Measurements from ENCODE around the gene TMEM233. TPM values are rescaled to one million over a fixed set of nuclear protein-coding genes. Genes with fewer than 3 reads are reported as not detected.

The TMEM233 gene
- total and polyA plus RNA-seq, 2 experiments from 2014 or later: 0.24 to 0.71 TPM

- no peak overlapping the region for H2AFZ ChIP-seq
- Mint-ChIP-seq H3K9me3 (no peaks in the 10 kb centered on the region), H3K36me3 (ENCODE audit: low read depth) (peaks cover 99% of the 10 kb centered on the region), H3K27ac (no peak overlapping the region), H3K4me3 (no peak overlapping the region), H3K4me1 (peaks cover 7% of the 10 kb centered on the region), H3K27me3 (ENCODE audit: insufficient read depth, low read depth, poor library complexity) (peaks cover 2% of the 10 kb centered on the region)
- H4K20me1 ChIP-seq (replicated peaks; ENCODE audit: insufficient read depth): peaks cover 28% of the 10 kb centered on the region; the same call in 1 of the 2 replicates
- H3K79me2 ChIP-seq (replicated peaks; ENCODE audit: insufficient read depth): 0 out of 2 replicates have a peak, but pooled peaks cover 4% of the 10 kb centered on the region
- H3K27ac ChIP-seq (ENCODE audit: low read depth): no peak overlapping the region
- H3K4me3 ChIP-seq: no peak overlapping the region
- 0 out of 2 replicates have a peak, but pooled peaks cover 4% of the 10 kb centered on the region for H3F3A ChIP-seq (replicated peaks; ENCODE audit: low read depth)
- TF ChIP-seq EZH2 (IDR thresholded peaks at IDR 0.05; ENCODE audit: low read depth, unreplicated experiment): no peak
- TF ChIP-seq, protein P1, sequence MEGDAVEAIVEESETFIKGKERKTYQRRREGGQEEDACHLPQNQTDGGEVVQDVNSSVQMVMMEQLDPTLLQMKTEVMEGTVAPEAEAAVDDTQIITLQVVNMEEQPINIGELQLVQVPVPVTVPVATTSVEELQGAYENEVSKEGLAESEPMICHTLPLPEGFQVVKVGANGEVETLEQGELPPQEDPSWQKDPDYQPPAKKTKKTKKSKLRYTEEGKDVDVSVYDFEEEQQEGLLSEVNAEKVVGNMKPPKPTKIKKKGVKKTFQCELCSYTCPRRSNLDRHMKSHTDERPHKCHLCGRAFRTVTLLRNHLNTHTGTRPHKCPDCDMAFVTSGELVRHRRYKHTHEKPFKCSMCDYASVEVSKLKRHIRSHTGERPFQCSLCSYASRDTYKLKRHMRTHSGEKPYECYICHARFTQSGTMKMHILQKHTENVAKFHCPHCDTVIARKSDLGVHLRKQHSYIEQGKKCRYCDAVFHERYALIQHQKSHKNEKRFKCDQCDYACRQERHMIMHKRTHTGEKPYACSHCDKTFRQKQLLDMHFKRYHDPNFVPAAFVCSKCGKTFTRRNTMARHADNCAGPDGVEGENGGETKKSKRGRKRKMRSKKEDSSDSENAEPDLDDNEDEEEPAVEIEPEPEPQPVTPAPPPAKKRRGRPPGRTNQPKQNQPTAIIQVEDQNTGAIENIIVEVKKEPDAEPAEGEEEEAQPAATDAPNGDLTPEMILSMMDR (conservative IDR thresholded peaks at IDR 0.05; ENCODE audit: low read depth in 2 of 2): peak in 1 of 2 experiments; percentile 28; a peak in 1 of 4 replicates
- ATAC-seq (no peak), DNase-seq (ENCODE audit: low spot score) (no peak)
- no peak overlapping the region for H3K4me2 ChIP-seq
- no peaks in the 10 kb centered on the region for H3K9me2 ChIP-seq (ENCODE audit: insufficient read depth)
- no peaks in the 10 kb centered on the region for H3K27me3 ChIP-seq (ENCODE audit: insufficient read depth)
- H3K36me3 ChIP-seq (ENCODE audit: insufficient read depth): peaks cover 66% of the 10 kb centered on the region
- H3K4me1 ChIP-seq (ENCODE audit: insufficient read depth): no peaks in the 10 kb centered on the region
Observed at GRCh38 chr12:119676573-119676972, 83.0 kb downstream of the TMEM233 start.

DNA sequence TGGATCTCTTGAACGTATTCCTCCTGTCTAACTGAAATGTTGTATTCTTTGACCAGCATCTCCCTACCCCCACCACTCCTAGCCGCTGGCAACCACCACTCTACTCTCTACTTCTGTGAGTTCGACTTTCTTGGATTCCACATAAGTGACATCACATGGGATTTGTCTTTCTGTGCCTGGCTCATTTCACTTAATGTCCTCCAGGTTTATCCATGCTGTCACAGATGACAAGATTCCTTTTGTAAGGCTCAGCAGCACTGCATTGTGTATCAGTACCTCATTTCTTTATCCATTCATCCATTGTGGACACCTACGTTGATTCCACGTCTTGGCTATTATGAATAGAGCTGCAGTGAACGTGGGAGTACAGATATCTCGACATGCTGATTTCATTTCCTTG, 84.9 kb downstream of the TMEM233 start:
- Mint-ChIP-seq H3K27me3 (ENCODE audit: insufficient read depth, low read depth, poor library complexity) (peaks cover 2% of the 10 kb centered on the region), H3K4me3 (no peak overlapping the region), H3K27ac (no peak overlapping the region), H3K9me3 (no peaks in the 10 kb centered on the region), H3K4me1 (peaks cover 11% of the 10 kb centered on the region), H3K36me3 (ENCODE audit: low read depth) (peaks cover 85% of the 10 kb centered on the region)
- Histone ChIP-seq H3F3A (replicated peaks; ENCODE audit: low read depth) (0 out of 2 replicates have a peak, but pooled peaks cover 4% of the 10 kb centered on the region), H4K20me1 (replicated peaks; ENCODE audit: insufficient read depth) (peaks cover 17% of the 10 kb centered on the region; the same call in 1 of the 2 replicates), H3K4me3 (no peak overlapping the region), H2AFZ (no peak overlapping the region), H3K36me3 (ENCODE audit: insufficient read depth) (peaks cover 47% of the 10 kb centered on the region), H3K27ac (ENCODE audit: low read depth) (no peak overlapping the region), H3K27me3 (ENCODE audit: insufficient read depth) (no peaks in the 10 kb centered on the region), H3K79me2 (replicated peaks; ENCODE audit: insufficient read depth) (no peaks in the 10 kb centered on the region), H3K4me1 (ENCODE audit: insufficient read depth) (no peaks in the 10 kb centered on the region), H3K4me2 (no peak overlapping the region), H3K9me2 (ENCODE audit: insufficient read depth) (0 out of 2 replicates have a peak, but pooled peaks cover 4% of the 10 kb centered on the region)
- DNase-seq (ENCODE audit: low spot score): no peak
- ATAC-seq: no peak
- no peak for TF ChIP-seq JUNB (IDR thresholded peaks at IDR 0.05; ENCODE audit: unreplicated experiment)
- TF ChIP-seq, protein P2, sequence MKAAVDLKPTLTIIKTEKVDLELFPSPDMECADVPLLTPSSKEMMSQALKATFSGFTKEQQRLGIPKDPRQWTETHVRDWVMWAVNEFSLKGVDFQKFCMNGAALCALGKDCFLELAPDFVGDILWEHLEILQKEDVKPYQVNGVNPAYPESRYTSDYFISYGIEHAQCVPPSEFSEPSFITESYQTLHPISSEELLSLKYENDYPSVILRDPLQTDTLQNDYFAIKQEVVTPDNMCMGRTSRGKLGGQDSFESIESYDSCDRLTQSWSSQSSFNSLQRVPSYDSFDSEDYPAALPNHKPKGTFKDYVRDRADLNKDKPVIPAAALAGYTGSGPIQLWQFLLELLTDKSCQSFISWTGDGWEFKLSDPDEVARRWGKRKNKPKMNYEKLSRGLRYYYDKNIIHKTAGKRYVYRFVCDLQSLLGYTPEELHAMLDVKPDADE (IDR thresholded peaks at IDR 0.05): no peak
- TF ChIP-seq NANOG (IDR thresholded peaks at IDR 0.05; ENCODE audit: borderline replicate concordance): no peak
- no peak for TF ChIP-seq POLR2AphosphoS5 (IDR thresholded peaks at IDR 0.05; ENCODE audit: low read depth)
- TF ChIP-seq, protein P3, sequence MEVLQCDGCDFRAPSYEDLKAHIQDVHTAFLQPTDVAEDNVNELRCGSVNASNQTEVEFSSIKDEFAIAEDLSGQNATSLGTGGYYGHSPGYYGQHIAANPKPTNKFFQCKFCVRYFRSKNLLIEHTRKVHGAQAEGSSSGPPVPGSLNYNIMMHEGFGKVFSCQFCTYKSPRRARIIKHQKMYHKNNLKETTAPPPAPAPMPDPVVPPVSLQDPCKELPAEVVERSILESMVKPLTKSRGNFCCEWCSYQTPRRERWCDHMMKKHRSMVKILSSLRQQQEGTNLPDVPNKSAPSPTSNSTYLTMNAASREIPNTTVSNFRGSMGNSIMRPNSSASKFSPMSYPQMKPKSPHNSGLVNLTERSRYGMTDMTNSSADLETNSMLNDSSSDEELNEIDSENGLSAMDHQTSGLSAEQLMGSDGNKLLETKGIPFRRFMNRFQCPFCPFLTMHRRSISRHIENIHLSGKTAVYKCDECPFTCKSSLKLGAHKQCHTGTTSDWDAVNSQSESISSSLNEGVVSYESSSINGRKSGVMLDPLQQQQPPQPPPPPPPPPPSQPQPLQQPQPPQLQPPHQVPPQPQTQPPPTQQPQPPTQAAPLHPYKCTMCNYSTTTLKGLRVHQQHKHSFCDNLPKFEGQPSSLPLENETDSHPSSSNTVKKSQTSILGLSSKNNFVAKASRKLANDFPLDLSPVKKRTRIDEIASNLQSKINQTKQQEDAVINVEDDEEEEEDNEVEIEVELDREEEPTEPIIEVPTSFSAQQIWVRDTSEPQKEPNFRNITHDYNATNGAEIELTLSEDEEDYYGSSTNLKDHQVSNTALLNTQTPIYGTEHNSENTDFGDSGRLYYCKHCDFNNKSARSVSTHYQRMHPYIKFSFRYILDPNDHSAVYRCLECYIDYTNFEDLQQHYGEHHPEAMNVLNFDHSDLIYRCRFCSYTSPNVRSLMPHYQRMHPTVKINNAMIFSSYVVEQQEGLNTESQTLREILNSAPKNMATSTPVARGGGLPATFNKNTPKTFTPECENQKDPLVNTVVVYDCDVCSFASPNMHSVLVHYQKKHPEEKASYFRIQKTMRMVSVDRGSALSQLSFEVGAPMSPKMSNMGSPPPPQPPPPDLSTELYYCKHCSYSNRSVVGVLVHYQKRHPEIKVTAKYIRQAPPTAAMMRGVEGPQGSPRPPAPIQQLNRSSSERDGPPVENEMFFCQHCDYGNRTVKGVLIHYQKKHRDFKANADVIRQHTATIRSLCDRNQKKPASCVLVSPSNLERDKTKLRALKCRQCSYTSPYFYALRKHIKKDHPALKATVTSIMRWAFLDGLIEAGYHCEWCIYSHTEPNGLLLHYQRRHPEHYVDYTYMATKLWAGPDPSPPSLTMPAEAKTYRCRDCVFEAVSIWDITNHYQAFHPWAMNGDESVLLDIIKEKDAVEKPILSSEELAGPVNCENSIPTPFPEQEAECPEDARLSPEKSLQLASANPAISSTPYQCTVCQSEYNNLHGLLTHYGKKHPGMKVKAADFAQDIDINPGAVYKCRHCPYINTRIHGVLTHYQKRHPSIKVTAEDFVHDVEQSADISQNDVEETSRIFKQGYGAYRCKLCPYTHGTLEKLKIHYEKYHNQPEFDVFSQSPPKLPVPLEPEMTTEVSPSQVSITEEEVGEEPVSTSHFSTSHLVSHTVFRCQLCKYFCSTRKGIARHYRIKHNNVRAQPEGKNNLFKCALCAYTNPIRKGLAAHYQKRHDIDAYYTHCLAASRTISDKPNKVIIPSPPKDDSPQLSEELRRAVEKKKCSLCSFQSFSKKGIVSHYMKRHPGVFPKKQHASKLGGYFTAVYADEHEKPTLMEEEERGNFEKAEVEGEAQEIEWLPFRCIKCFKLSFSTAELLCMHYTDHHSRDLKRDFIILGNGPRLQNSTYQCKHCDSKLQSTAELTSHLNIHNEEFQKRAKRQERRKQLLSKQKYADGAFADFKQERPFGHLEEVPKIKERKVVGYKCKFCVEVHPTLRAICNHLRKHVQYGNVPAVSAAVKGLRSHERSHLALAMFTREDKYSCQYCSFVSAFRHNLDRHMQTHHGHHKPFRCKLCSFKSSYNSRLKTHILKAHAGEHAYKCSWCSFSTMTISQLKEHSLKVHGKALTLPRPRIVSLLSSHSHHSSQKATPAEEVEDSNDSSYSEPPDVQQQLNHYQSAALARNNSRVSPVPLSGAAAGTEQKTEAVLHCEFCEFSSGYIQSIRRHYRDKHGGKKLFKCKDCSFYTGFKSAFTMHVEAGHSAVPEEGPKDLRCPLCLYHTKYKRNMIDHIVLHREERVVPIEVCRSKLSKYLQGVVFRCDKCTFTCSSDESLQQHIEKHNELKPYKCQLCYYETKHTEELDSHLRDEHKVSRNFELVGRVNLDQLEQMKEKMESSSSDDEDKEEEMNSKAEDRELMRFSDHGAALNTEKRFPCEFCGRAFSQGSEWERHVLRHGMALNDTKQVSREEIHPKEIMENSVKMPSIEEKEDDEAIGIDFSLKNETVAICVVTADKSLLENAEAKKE (CRISPR knock-in tag; IDR thresholded peaks at IDR 0.05): no peak
- TF ChIP-seq, protein P4, sequence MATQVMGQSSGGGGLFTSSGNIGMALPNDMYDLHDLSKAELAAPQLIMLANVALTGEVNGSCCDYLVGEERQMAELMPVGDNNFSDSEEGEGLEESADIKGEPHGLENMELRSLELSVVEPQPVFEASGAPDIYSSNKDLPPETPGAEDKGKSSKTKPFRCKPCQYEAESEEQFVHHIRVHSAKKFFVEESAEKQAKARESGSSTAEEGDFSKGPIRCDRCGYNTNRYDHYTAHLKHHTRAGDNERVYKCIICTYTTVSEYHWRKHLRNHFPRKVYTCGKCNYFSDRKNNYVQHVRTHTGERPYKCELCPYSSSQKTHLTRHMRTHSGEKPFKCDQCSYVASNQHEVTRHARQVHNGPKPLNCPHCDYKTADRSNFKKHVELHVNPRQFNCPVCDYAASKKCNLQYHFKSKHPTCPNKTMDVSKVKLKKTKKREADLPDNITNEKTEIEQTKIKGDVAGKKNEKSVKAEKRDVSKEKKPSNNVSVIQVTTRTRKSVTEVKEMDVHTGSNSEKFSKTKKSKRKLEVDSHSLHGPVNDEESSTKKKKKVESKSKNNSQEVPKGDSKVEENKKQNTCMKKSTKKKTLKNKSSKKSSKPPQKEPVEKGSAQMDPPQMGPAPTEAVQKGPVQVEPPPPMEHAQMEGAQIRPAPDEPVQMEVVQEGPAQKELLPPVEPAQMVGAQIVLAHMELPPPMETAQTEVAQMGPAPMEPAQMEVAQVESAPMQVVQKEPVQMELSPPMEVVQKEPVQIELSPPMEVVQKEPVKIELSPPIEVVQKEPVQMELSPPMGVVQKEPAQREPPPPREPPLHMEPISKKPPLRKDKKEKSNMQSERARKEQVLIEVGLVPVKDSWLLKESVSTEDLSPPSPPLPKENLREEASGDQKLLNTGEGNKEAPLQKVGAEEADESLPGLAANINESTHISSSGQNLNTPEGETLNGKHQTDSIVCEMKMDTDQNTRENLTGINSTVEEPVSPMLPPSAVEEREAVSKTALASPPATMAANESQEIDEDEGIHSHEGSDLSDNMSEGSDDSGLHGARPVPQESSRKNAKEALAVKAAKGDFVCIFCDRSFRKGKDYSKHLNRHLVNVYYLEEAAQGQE (IDR thresholded peaks at IDR 0.05; ENCODE audit: unreplicated experiment): no peak
- no peak for TF ChIP-seq EZH2 (IDR thresholded peaks at IDR 0.05; ENCODE audit: low read depth, unreplicated experiment)
- no peak for TF ChIP-seq ZNF114 (CRISPR knock-in tag; IDR thresholded peaks at IDR 0.05)

Data from GM23338 (cell line).